ENCODE results near the gene CCNJL. TPM values are rescaled to one million over a fixed set of nuclear protein-coding genes. Genes with fewer than 3 reads are reported as not detected.
A peak's percentile ranks its signal among the peaks of the same experiment; 100 is the strongest.

The CCNJL gene
- total and polyA plus RNA-seq, 12 donors, result 2.9 to 20.8 (median 6.4) TPM

DNA sequence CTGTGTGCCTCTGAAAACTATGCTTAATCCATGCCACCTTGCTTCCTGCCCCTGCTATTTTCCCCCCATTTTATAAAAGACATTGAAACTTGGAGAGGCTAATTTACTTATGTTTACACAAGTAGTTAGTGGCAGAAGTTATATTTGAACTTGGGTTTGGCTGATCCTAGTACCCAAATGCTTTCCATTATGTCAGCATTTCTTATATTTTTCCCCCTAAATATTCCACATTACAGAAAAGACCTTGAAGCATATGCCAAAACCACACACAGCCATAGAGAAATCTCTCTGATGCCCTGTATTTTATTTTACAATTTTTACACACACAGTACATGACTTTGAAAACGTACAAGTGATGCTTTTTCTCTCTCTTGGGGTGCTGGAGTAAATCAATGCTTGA, 46.9 kb upstream of the CCNJL start:
- no peaks in the 10 kb centered on the region for H3K27me3 ChIP-seq
- H3K4me3 ChIP-seq, result no peak overlapping the region
- H3K4me1 ChIP-seq, result peaks cover 17 to 77% (median 47%) of the 10 kb centered on the region in 9 donors
- WGBS, 2 donors, result 0 to 35% methylated on average over 1 of the region's 1 CpG
- no peaks in the 10 kb centered on the region for H3K36me3 ChIP-seq
- ATAC-seq (no peak), DNase-seq (no peak)
- no peaks in the 10 kb centered on the region for H3K9me3 ChIP-seq
- TF ChIP-seq, protein P1, sequence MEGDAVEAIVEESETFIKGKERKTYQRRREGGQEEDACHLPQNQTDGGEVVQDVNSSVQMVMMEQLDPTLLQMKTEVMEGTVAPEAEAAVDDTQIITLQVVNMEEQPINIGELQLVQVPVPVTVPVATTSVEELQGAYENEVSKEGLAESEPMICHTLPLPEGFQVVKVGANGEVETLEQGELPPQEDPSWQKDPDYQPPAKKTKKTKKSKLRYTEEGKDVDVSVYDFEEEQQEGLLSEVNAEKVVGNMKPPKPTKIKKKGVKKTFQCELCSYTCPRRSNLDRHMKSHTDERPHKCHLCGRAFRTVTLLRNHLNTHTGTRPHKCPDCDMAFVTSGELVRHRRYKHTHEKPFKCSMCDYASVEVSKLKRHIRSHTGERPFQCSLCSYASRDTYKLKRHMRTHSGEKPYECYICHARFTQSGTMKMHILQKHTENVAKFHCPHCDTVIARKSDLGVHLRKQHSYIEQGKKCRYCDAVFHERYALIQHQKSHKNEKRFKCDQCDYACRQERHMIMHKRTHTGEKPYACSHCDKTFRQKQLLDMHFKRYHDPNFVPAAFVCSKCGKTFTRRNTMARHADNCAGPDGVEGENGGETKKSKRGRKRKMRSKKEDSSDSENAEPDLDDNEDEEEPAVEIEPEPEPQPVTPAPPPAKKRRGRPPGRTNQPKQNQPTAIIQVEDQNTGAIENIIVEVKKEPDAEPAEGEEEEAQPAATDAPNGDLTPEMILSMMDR (IDR thresholded peaks at IDR 0.05), result no peak
- intact Hi-C loops (cut with DNase I), result no loop called here
- peak overlapping the region in 1 of 10 donors; percentile 30 for H3K27ac ChIP-seq

- intact Hi-C loops (cut with DNase I), result no loop called here
- peaks cover 13 to 65% (median 35%) of the 10 kb centered on the region in 9 donors for H3K4me1 ChIP-seq
- 52% methylated on average over 7 of the region's 7 CpGs for WGBS, 2 donors
- TF ChIP-seq, protein P1 (IDR thresholded peaks at IDR 0.05), result no peak
- H3K36me3 ChIP-seq, result no peaks in the 10 kb centered on the region
- peak overlapping the region in 3 of 10 donors; percentile 13 to 28 (median 16) for H3K4me3 ChIP-seq
- ATAC-seq (peak; percentile 55 to 90 (median 76)), DNase-seq (peak; percentile 38 to 62)
- H3K27ac ChIP-seq, result peak overlapping the region; percentile 17 to 81 (median 64)
- no peaks in the 10 kb centered on the region for H3K9me3 ChIP-seq
- no peaks in the 10 kb centered on the region for H3K27me3 ChIP-seq
Observed at GRCh38 chr5:160357861-160358411, 45.6 kb upstream of the CCNJL start.

DNA sequence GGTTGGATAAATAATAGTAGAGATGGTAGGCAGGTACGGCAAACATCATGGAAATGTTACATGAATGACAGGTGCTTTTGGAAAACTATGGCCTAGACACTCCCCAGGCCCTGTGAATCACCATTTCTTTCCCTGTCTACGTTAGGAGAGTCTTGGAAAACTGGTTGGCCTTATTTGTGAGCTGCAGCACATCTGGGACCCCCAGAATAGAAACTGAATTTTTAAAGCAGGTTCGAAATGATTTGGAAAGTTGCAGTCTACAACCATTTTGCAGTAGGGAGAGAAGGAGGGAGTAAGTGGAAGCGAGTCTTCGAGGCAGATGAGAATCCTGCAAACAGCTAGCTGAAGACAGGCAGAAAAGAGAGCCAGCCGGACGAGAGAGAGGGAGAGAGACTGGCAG, 45.0 kb upstream of the CCNJL start:
- DNase-seq (no peak), ATAC-seq (peak in 5 of 8 donors; percentile 7 to 45 (median 28))
- peaks cover 11 to 60% (median 30%) of the 10 kb centered on the region in 9 donors for H3K4me1 ChIP-seq
- TF ChIP-seq, protein P1 (IDR thresholded peaks at IDR 0.05), result no peak
- no peaks in the 10 kb centered on the region for H3K27me3 ChIP-seq
- H3K4me3 ChIP-seq, result peak overlapping the region in 3 of 10 donors; percentile 13 to 28 (median 16)
- peaks cover 0 to 3% (median 0%) of the 10 kb centered on the region in 9 donors for H3K36me3 ChIP-seq
- H3K9me3 ChIP-seq, result no peaks in the 10 kb centered on the region
- peak overlapping the region; percentile 17 to 81 (median 64) for H3K27ac ChIP-seq
- 63 to 69% methylated on average over 7 of the region's 7 CpGs for WGBS, 2 donors
- intact Hi-C loops (cut with DNase I), result no loop called here

DNA sequence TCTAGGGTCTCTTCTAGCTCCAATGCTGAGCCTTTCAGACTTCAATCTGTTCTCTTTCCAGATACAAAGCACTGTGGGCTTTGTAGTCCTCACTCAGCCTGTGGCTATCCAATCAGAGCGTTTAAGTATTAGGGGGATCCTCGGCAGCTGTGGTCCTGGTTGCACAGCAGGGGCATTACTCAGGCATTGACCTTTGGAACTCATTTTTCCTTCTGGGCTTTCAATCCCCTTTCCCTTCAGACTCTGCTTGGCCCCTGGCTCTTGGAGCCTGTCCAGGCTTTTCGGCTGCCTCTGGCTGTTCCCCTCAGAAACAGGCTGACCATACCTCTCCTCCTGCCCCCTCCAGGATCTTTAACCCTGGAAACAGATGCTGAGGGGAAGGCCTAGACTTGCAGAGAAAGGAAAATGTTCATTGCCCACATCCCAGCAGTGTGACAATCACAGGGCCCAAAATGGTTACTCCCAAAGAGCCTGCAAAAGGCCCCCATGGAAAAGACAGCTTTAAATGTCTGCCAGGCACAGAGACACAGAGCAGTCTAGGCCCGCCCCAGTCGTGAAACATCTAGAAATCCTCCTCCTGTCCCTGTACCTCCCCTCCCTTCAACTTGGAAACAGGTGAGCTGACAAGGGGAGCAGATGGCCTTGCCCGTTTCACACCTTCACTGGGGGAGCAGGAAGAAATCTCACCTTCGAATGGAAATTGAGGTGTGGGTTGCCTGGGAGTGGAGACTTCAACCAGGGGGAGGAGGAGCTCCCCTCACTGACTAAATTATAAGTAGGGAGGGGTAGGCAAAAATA, 44.4 kb upstream of the CCNJL start:
- Histone ChIP-seq H3K4me1 (peaks cover 11 to 58% (median 30%) of the 10 kb centered on the region in 9 donors), H3K27ac (peak overlapping the region in 8 of 10 donors; percentile 25 to 81 (median 66)), H3K4me3 (no peak overlapping the region), H3K36me3 (peaks cover 0 to 6% (median 0%) of the 10 kb centered on the region in 9 donors), H3K9me3 (no peaks in the 10 kb centered on the region), H3K27me3 (no peaks in the 10 kb centered on the region)
- intact Hi-C loops (cut with DNase I), result no loop called here
- 68% methylated on average over 7 of the region's 7 CpGs for WGBS, 2 donors
- DNase-seq, result no peak
- ATAC-seq, result peak in 1 of 8 donors; percentile 3
- TF ChIP-seq, protein P1 (IDR thresholded peaks at IDR 0.05), result no peak

All from heart right ventricle (tissue), 16 donors.